ENCODE data around the gene COX7A2. TPM values are rescaled to one million over a fixed set of nuclear protein-coding genes. Genes with fewer than 3 reads are reported as not detected.

Gene COX7A2, protein sequence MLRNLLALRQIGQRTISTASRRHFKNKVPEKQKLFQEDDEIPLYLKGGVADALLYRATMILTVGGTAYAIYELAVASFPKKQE
- 106 and 170 TPM in 2 replicates for total RNA-seq

GRCh38 chr6:75243333-75244062, at the start of gene COX7A2:
Gene COX7A2, minus strand, starts transcription at chr6:75243801. Its CDS starts 67 bp downstream, at chr6:75243734.

GRCh38 chr6:75284632-75285282, 41.2 kb upstream of the COX7A2 start, which contains the start of gene TMEM30A:
Gene TMEM30A, minus strand, starts transcription at chr6:75284792. Its CDS starts 154 bp downstream, at chr6:75284638.

GRCh38 chr6:75205776-75206575, 37.6 kb downstream of the COX7A2 start, which contains the start of gene COL12A1:
Gene COL12A1, minus strand, starts transcription at chr6:75206053. Its CDS starts 3,261 bp downstream, at chr6:75202792.

Other genes starting within 250 kb of the COX7A2 start
- 4,371 and 4,738 TPM in 2 replicates for gene COL12A1, start 37.7 kb downstream of the COX7A2 start, total RNA-seq
- 200 and 209 TPM in 2 replicates for gene TMEM30A, start 41.0 kb upstream of the COX7A2 start, total RNA-seq
- 0.97 and 2.0 TPM in 2 replicates for gene FILIP1, start 250.0 kb upstream of the COX7A2 start, total RNA-seq